Heart right ventricle (tissue), 16 donors: Measurements from ENCODE around the gene PRR29. TPM values are rescaled to one million over a fixed set of nuclear protein-coding genes. Genes with fewer than 3 reads are reported as not detected.

ENCODE experiments used
- ATAC-seq, 8 donors: fragments of 200-7000 bp; cut with Tn5 transposase; one replicate each; pipeline ENCODE4 v1.9.1; 2020; ENCODE audit warnings: mild to moderate bottlenecking in 8 of 8, moderate library complexity in 8 of 8, moderate number of reproducible peaks in 1 of 8
- DNase-seq, 2 donors: peaks; one replicate each; pipeline ENCODE4 v3.0.0-alpha.2; 2020
- H3K27ac ChIP-seq, 10 donors: fragments of 200-600 bp; sonication (generic) in 2 of 10; one replicate each; pipeline versions ENCODE4 v1.5.0 to v1.8.0; 2020 to 2022; ENCODE audit warnings: mild to moderate bottlenecking in 3 of 10
- H3K27me3 ChIP-seq, 7 donors: fragments of 200-600 bp; one replicate each; pipeline ENCODE4 v1.8.0; 2021 to 2022; ENCODE audit warnings: mild to moderate bottlenecking in 2 of 7
- H3K36me3 ChIP-seq, 9 donors: fragments of 200-600 bp; sonication (generic) in 1 of 9; one replicate each; pipeline versions ENCODE4 v1.5.0 to v1.8.0; 2020 to 2022; ENCODE audit warnings: mild to moderate bottlenecking in 2 of 9
- H3K4me1 ChIP-seq, 9 donors: fragments of 200-600 bp; sonication (generic) in 1 of 9; one replicate each; pipeline versions ENCODE4 v1.5.0 to v1.8.0; 2020 to 2022; ENCODE audit warnings: mild to moderate bottlenecking in 4 of 9
- H3K4me3 ChIP-seq, 10 donors: fragments of 200-600 bp; sonication (generic) in 2 of 10; one replicate each; pipeline versions ENCODE4 v1.5.0 to v1.8.0; 2020 to 2022; ENCODE audit warnings: mild to moderate bottlenecking in 7 of 10, moderate library complexity in 2 of 10
- H3K9me3 ChIP-seq, 11 donors: fragments of 200-600 bp in 10 of 11; sonication (generic) in 2 of 11; one replicate each; pipeline versions ENCODE4 v1.5.0 to v1.8.0; 2013 to 2022; ENCODE audit warnings: mild to moderate bottlenecking in 2 of 11, control low read depth in 1 of 11, moderate library complexity in 1 of 11
- CTCF ChIP-seq, 9 donors: fragments of 200-600 bp; sonication (generic) in 2 of 9; IDR thresholded peaks; one replicate each; pipeline versions ENCODE4 v1.5.0 to v1.8.0; 2021 to 2022; ENCODE audit warnings: antibody characterized with exemption in 9 of 9, mild to moderate bottlenecking in 5 of 9, moderate library complexity in 1 of 9
- WGBS, 2 donors: extraction: QIAGEN DNeasy Blood & Tissue Kit; methylation state at CpG; one replicate each; pipeline ENCODE4 v1.1.7; 2013; ENCODE audit warnings: inconsistent platforms in 1 of 2; 5-methylcytosine and 5-hydroxymethylcytosine counted together
- intact Hi-C, 10 donors: fragments of 100-400 bp; cut with DNase I; formaldehyde crosslinking; loops; one replicate each; pipeline versions ENCODE4 v1.11.1 to v1.14.2; 2022
- polyA plus RNA-seq, 2 donors: library from polyadenylated mRNA; stranded (reverse); fragments of 200-250 nt; gene quantifications; one replicate each; pipeline ENCODE4 v1.2.3, GENCODE V29; 2013
- total RNA-seq, 10 donors: library from RNA; stranded (reverse); fragmentation: NEBNext Ultra II Directional in 3 of 10; extraction: Animal tissue kit (Norgen Biotek cat#: 25700) in 3 of 10; gene quantifications; one replicate each; pipeline versions ENCODE4 v1.2.1 to v1.2.4, GENCODE V29; 2021 to 2023
- donor health status: Arrhythmogenic right ventricular cardiomyopathy.
- donor health status: ischemic (EF 13 %, LVEDD 7.1; RV severe dilation, severe dysfunction).
- donor health status: healthy with polysubstance abuse.
- donor health status: DM: no; HTN: yes; CAD: no.
- donor health status: DM: no; HTN: no; CAD: no.
- donor health status: ischemic (EF 25% LVEDD 6.9; RV normal size, moderate dysfunction).
- donor health status: ischemic (EF 25% LVEDD 5.7; RV mildly dilated, moderate dysfunction).
- donor health status: healthy.
- donor health status: DM: yes; HTN: yes; CAD: no.
- donor health status: Ischemic cardiomyopathy.
- donor health status: ischemic (EF 35%, LVEDD 5.7; RV mildly dilated, moderate dysfunction).
- donor health status: nonischemic (EF 11% LVEDD 7.7; RV severe dilation, severe dysfunction).
- donor health status: DM: yes; HTN: yes; CAD: no.
- donor health status: PGD.
- donor health status: ischemic (EF 29% LVEDD 5.4; RV normal size, mild dysfunction).
- donor health status: nonischemic (EF 23%, LVEDD 6.1; RV moderate dilation, normal function).

The PRR29 gene
- total and polyA plus RNA-seq, 12 donors, result 0.21 to 0.66 (median 0.31) TPM; not detected in 4

GRCh38 chr17:63996430-63997182 is 1.5 kb upstream of the PRR29 start:
- TF ChIP-seq CTCF (IDR thresholded peaks at IDR 0.05), result no peak
- Histone ChIP-seq H3K27ac (peak overlapping the region in 5 of 10 donors; percentile 6 to 81 (median 70)), H3K36me3 (no peaks in the 10 kb centered on the region), H3K9me3 (no peaks in the 10 kb centered on the region), H3K27me3 (peaks cover 5 to 45% (median 29%) of the 10 kb centered on the region in 7 donors), H3K4me1 (peaks cover 4 to 49% (median 32%) of the 10 kb centered on the region in 9 donors), H3K4me3 (no peak overlapping the region)
- no peak for DNase-seq
- WGBS, 2 donors, result 92 to 95% methylated on average over 11 of the region's 11 CpGs
- intact Hi-C loops, result no loop called here
- ATAC-seq, result no peak

GRCh38 chr17:63997341-63998048 is 656 bp upstream of the PRR29 start:
- Histone ChIP-seq H3K9me3 (no peaks in the 10 kb centered on the region), H3K36me3 (peaks cover 0 to 4% (median 0%) of the 10 kb centered on the region in 9 donors), H3K27ac (peak overlapping the region in 9 of 10 donors; percentile 36 to 81 (median 70)), H3K4me1 (peaks cover 4 to 58% (median 41%) of the 10 kb centered on the region in 9 donors), H3K27me3 (peaks cover 5 to 37% (median 23%) of the 10 kb centered on the region in 7 donors), H3K4me3 (peak overlapping the region; percentile 41 to 71 (median 63))
- ATAC-seq (peak in 6 of 8 donors; percentile 23 to 54 (median 34)), DNase-seq (peak in 1 of 2 donors; percentile 53)
- 12 to 18% methylated on average over 19 of the region's 19 CpGs for WGBS, 2 donors
- intact Hi-C loops, result no loop called here
- TF ChIP-seq CTCF (IDR thresholded peaks at IDR 0.05), result no peak

- peak overlapping the region in 7 of 10 donors; percentile 40 to 81 (median 77) for H3K27ac ChIP-seq
- ATAC-seq (no peak), DNase-seq (no peak)
- TF ChIP-seq CTCF (IDR thresholded peaks at IDR 0.05), result no peak
- H3K4me1 ChIP-seq, result peaks cover 4 to 61% (median 47%) of the 10 kb centered on the region in 9 donors
- H3K36me3 ChIP-seq, result peaks cover 0 to 19% (median 0%) of the 10 kb centered on the region in 9 donors
- H3K4me3 ChIP-seq, result peak overlapping the region; percentile 41 to 71 (median 63)
- intact Hi-C loops, result no loop called here
- H3K9me3 ChIP-seq, result no peaks in the 10 kb centered on the region
- peaks cover 5 to 36% (median 23%) of the 10 kb centered on the region in 7 donors for H3K27me3 ChIP-seq
- WGBS, 2 donors, result 25 to 31% methylated on average over 29 to 33 of the region's 33 CpGs
Observed at GRCh38 chr17:63998721-63999679, 849 bp downstream of the PRR29 start.
